T-helper 17 cell (primary cell): ENCODE measurements around the gene SERPINB5. TPM values are rescaled to one million over a fixed set of nuclear protein-coding genes. Genes with fewer than 3 reads are reported as not detected.

Source experiments
- ATAC-seq: fragments of 150-1000 bp; cut with Tn5 transposase; 2 replicates; pipeline ENCODE4 v1.10.0; 2021; ENCODE audit warnings: mild to moderate bottlenecking, moderate library complexity
- DNase-seq, 3 donors: peaks; one replicate each; pipeline versions ENCODE4 v3.0.0 to v3.0.0-alpha.2; 2020 to 2021
- H3K9me3 ChIP-seq: one replicate; pipeline ENCODE4 v1.7.0; 2013; ENCODE audit warnings: low read length, mild to moderate bottlenecking; ENCODE audit not compliant: control insufficient read depth, poor library complexity, severe bottlenecking
- H3K27ac Mint-ChIP-seq: one replicate; pipeline ENCODE4 v1.8.0; 2022; ENCODE audit warnings: mild to moderate bottlenecking, moderate library complexity, mixed read lengths
- H3K27me3 Mint-ChIP-seq: one replicate; pipeline ENCODE4 v1.8.0; 2022; ENCODE audit warnings: mixed read lengths
- H3K36me3 Mint-ChIP-seq: one replicate; pipeline ENCODE4 v1.8.0; 2022; ENCODE audit warnings: low read depth, mixed read lengths
- H3K4me1 Mint-ChIP-seq: one replicate; pipeline ENCODE4 v1.8.0; 2022; ENCODE audit warnings: mild to moderate bottlenecking, mixed read lengths
- H3K4me3 Mint-ChIP-seq: one replicate; pipeline ENCODE4 v1.8.0; 2022; ENCODE audit warnings: mild to moderate bottlenecking, moderate library complexity, mixed read lengths
- total RNA-seq, 4 donors: library from RNA in 2 of 4; stranded (reverse) in 2 of 4; gene quantifications; one replicate each; pipeline ENCODE4 v1.2.3 and lab custom pipeline; 2022 to 2026

The SERPINB5 gene
- total RNA-seq, 2 donors from 2014 or later = not detected

DNA sequence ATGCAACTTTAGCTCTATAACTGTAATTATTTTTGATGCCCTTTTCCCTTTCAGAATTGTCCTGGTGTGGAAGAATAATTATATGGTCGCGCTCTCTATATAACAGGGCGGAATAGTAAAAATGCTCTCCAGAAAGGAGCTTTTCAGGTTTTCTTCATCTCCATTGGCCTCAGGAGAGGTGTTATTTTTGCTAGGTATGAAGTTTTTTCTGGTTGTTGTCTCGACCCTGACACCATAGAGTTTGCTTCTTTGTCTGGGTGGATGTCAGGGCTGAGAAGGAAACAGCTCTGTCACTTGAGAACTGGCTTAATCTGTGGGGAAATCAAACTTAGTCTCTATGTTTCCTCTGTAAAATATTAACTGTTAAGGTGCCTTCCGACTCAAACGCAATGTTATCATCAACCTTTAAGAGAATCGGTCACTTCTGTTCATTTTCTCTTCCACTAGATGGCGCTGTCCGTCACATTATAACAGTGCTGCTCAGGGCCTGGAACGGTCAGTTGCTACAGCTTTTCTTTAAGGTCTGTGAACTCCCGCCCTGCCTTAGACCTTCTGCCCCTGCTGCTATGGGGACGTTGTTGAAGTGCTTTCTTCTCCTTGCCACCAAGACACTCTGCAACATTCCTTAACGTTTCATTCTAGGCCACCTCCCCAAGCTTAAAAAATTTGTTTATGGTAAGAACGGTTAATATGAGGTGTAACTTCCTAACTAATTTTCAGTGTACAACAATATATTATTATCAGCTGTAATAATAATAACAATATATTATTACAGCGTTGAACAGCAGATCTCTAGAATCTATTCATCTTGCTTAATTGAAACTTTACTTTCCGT is 41.6 kb downstream of the SERPINB5 start:
- H3K27ac Mint-ChIP-seq = no peak overlapping the region
- DNase-seq = peak in 1 of 3 donors; percentile 28
- peaks cover 62% of the 10 kb centered on the region for H3K27me3 Mint-ChIP-seq
- peaks cover 6% of the 10 kb centered on the region for H3K4me1 Mint-ChIP-seq
- H3K36me3 Mint-ChIP-seq = peaks cover 4% of the 10 kb centered on the region
- H3K9me3 ChIP-seq = no peaks in the 10 kb centered on the region
- ATAC-seq = peak; percentile 69
- H3K4me3 Mint-ChIP-seq = peak overlapping the region; percentile 63

DNA sequence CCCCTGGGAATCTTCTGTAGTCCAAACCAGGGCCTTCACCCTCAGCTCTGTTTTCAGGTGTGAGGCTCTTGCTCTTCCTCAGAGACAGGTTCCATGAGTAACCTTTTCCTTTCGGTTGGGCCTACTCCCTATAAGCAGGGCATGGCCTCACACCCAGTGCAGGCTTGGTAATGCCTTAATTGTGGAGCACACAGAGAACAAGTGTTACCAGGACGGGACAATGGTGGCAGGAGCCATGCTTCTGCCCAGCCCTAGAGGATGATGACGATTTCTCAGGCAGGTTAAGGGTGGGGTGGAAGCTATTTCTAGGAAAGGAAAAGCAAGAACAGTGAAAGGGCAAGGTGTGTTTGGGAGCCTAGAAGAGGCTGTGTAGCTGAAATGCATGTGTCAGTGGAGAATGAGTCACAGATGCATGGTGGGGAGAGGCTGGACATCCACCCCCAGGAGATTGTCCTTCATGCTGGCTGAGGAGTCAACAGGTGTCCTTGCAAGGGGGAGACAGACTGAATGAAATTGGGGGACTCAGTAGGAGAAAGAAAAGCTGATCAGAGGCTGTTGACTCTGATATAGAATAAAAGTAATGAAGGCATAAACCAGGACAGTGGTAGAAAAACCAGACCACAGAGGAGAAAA is 43.4 kb downstream of the SERPINB5 start:
- no peak for ATAC-seq
- H3K27me3 Mint-ChIP-seq = peaks cover 59% of the 10 kb centered on the region
- no peak overlapping the region for H3K27ac Mint-ChIP-seq
- no peak for DNase-seq
- peaks cover 5% of the 10 kb centered on the region for H3K36me3 Mint-ChIP-seq
- peaks cover 6% of the 10 kb centered on the region for H3K4me1 Mint-ChIP-seq
- H3K9me3 ChIP-seq = no peaks in the 10 kb centered on the region
- no peak overlapping the region for H3K4me3 Mint-ChIP-seq

- H3K9me3 ChIP-seq = no peaks in the 10 kb centered on the region
- peaks cover 55% of the 10 kb centered on the region for H3K27me3 Mint-ChIP-seq
- peaks cover 3% of the 10 kb centered on the region for H3K36me3 Mint-ChIP-seq
- no peak overlapping the region for H3K4me3 Mint-ChIP-seq
- no peak for DNase-seq
- no peak overlapping the region for H3K27ac Mint-ChIP-seq
- ATAC-seq = no peak
- peaks cover under 1% of the 10 kb centered on the region for H3K4me1 Mint-ChIP-seq
Measured at GRCh38 chr18:63523660-63524059, 46.9 kb downstream of the SERPINB5 start.

DNA sequence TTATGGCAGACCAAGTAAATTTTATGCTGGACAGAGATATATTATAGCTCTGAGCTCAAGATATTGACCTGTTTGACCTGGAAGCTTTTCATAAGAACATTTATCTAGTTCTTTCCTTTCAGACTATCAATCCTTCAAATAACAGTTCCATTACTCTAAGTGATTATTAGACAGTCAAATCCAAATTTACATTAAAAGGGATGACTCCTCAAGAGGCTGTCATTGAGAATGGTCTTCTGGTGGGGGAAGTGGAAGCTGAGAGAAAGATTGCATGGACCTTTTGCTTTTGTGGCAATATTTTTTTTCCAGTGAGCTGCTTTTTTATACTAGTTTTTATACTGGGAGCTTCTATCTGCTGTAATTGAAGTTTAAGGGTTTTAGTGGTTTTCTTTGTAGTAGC is 50.5 kb downstream of the SERPINB5 start:
- ATAC-seq (no peak), DNase-seq (no peak)
- Mint-ChIP-seq H3K4me1 (no peaks in the 10 kb centered on the region), H3K4me3 (no peak overlapping the region), H3K27ac (no peak overlapping the region), H3K36me3 (peaks cover 3% of the 10 kb centered on the region), H3K27me3 (peaks cover 38% of the 10 kb centered on the region)
- no peaks in the 10 kb centered on the region for H3K9me3 ChIP-seq

DNA sequence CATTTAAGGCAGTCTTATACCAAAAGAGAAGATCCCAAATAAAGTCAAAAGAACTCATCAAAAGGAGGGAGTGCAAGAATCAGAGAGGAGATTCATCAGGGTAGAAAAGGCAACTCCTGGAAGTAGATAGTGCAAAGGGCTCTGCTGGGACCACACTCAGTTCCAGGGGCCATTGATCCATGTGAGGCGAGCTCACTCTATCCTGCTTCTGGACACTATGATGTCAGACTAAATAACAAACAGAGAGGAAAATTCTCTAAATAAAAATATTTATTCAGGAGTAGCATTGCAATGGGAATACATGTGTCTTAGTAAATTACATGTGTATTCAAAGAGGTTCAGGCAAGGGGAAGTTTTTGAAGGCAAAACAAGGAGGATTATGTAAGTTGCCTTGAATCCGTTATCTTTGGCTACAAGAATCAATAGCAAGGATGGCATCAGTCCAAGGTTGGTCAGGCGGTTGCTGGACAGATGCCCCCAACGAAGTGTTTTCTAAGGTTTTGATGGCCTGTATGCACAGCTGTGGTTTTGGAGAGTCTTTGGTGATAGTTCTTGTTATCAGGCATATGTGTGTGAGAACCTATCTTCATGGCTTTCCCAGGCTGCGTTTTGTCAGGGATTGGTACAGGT is 52.2 kb downstream of the SERPINB5 start:
- Mint-ChIP-seq H3K4me3 (no peak overlapping the region), H3K27me3 (peaks cover 38% of the 10 kb centered on the region), H3K27ac (no peak overlapping the region), H3K4me1 (no peaks in the 10 kb centered on the region), H3K36me3 (no peaks in the 10 kb centered on the region)
- ATAC-seq (no peak), DNase-seq (no peak)
- no peaks in the 10 kb centered on the region for H3K9me3 ChIP-seq

DNA sequence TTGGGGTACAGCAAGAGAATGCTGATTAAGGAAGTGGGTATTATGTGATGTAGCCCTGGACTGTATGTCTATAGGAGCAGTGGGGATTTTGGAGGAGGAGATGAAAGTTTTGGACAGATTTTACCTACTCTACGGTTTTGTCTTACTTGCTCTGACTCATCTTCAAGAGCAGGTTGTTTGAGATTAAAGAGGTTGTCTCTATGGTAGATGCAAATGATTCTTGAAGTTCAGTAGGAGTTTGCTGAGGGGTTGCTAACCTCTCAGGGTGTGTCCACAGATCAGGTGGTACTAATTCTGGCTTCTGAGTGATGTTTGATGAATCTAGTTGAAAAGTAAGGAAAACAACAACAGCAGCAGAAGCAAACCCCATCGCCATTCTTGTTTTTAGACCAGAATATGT is 55.7 kb downstream of the SERPINB5 start:
- Mint-ChIP-seq H3K4me1 (peaks cover 3% of the 10 kb centered on the region), H3K27me3 (peaks cover 42% of the 10 kb centered on the region), H3K36me3 (no peaks in the 10 kb centered on the region), H3K4me3 (no peak overlapping the region), H3K27ac (no peak overlapping the region)
- DNase-seq (no peak), ATAC-seq (no peak)
- H3K9me3 ChIP-seq = no peaks in the 10 kb centered on the region

DNA sequence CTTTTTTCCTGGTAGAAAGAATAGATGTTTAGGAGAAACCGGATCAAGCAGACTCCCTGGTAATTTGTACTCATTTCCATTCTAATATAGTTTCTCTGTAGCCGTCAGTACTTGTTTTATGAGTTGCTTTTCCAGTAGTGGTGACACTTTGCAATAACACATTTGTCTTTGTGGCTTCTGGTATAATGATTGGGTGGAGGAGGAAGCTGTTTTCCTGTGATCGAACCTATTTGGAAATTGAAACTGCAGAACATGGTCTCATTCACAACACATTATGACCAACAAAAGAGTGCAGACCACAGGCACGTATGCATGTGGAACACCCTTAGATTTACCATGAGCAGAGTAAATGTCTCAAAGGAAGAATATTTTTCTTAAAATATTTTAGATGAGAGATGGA is 57.9 kb downstream of the SERPINB5 start:
- H3K27me3 Mint-ChIP-seq = peaks cover 40% of the 10 kb centered on the region
- no peak overlapping the region for H3K4me3 Mint-ChIP-seq
- H3K36me3 Mint-ChIP-seq = no peaks in the 10 kb centered on the region
- H3K4me1 Mint-ChIP-seq = peaks cover 3% of the 10 kb centered on the region
- no peaks in the 10 kb centered on the region for H3K9me3 ChIP-seq
- ATAC-seq (no peak), DNase-seq (no peak)
- H3K27ac Mint-ChIP-seq = no peak overlapping the region

DNA sequence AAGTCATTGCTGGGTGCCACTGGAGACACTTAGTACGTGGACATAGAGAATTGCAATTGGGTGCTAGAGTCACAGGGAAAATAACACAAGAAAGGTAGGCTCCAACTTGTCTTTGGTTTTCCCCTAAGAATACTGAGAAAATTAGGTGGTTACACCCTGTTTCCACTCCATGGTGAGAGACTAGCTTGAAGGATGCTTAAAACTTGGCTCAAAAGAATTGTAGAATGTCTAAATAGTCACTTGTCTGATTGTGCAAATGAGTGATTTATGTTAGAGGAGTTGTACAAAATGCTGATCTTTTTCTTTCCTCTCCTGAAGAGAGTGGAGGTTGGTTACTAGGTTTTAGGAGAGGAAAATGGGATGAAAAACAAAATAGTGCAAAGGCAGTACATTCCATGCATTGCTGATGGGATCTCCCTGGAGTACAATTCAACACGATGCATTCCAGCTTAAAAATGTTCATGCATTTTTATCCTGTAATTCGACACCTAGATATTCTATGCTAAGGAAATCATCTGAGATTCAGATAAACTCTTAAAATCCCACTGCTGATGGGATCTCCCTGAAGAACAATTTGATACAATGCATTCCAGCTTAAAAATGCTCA is 63.2 kb downstream of the SERPINB5 start:
- no peak overlapping the region for H3K27ac Mint-ChIP-seq
- no peak for DNase-seq
- no peaks in the 10 kb centered on the region for H3K9me3 ChIP-seq
- H3K4me3 Mint-ChIP-seq = no peak overlapping the region
- H3K4me1 Mint-ChIP-seq = no peaks in the 10 kb centered on the region
- no peaks in the 10 kb centered on the region for H3K36me3 Mint-ChIP-seq
- ATAC-seq = no peak
- H3K27me3 Mint-ChIP-seq = peaks cover 43% of the 10 kb centered on the region

- H3K4me1 Mint-ChIP-seq = no peaks in the 10 kb centered on the region
- H3K27me3 Mint-ChIP-seq = peaks cover 42% of the 10 kb centered on the region
- no peak for ATAC-seq
- no peaks in the 10 kb centered on the region for H3K9me3 ChIP-seq
- H3K27ac Mint-ChIP-seq = no peak within 1 kb of the TSS
- no peak for DNase-seq
- H3K36me3 Mint-ChIP-seq = no peaks in the 10 kb centered on the region
- no peak within 1 kb of the TSS for H3K4me3 Mint-ChIP-seq
Measured at GRCh38 chr18:63542069-63542468, 65.3 kb downstream of the SERPINB5 start, which contains the start of gene SERPINB12. Gene SERPINB12 (plus strand): TSS chr18:63542369. CDS start chr18:63556160, 13,791 bp downstream.

DNA sequence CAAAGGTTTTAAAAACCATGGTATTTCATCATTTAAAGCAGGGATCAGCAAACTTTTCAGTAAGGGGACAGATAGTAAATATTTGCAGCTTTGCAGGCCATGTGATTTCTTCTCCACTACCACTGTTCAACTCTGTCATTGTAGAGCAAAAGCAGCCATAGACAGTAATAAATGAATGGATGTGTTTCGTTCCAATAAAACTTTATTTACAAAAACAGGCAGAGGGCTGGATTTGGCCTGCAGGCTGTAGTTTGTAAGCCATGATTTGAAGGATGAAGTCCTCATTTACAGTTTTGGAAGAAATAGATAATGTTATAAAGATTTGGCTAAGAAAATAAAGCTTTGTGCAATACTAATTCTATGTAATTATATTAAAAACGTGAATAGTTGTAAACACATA is 67.3 kb downstream of the SERPINB5 start:
- H3K4me3 Mint-ChIP-seq = no peak overlapping the region
- DNase-seq = no peak
- ATAC-seq = no peak
- no peaks in the 10 kb centered on the region for H3K4me1 Mint-ChIP-seq
- H3K27ac Mint-ChIP-seq = no peak overlapping the region
- H3K9me3 ChIP-seq = no peaks in the 10 kb centered on the region
- H3K27me3 Mint-ChIP-seq = peaks cover 45% of the 10 kb centered on the region
- no peaks in the 10 kb centered on the region for H3K36me3 Mint-ChIP-seq

DNA sequence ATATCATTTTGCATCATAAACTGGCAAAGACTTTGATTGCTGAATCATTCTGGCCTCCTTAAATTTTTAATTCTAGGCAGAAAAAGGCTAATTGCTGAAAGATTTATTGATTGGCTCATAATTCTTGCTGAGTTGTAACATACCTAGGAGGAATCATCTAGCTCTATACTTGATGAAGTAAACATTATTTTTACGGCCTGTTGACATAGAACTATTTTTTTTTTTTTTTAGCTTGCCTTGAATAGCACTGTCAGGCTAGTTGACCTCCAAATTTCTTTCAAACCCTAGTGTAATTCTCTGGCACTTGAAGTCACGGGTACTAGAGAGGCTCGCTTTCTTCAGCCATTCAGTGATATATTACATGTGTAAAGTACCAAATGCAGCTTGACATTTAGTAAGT is 68.2 kb downstream of the SERPINB5 start:
- Mint-ChIP-seq H3K36me3 (no peaks in the 10 kb centered on the region), H3K4me1 (no peaks in the 10 kb centered on the region), H3K27ac (no peak overlapping the region), H3K4me3 (no peak overlapping the region), H3K27me3 (peaks cover 40% of the 10 kb centered on the region)
- no peaks in the 10 kb centered on the region for H3K9me3 ChIP-seq
- DNase-seq (no peak), ATAC-seq (no peak)

DNA sequence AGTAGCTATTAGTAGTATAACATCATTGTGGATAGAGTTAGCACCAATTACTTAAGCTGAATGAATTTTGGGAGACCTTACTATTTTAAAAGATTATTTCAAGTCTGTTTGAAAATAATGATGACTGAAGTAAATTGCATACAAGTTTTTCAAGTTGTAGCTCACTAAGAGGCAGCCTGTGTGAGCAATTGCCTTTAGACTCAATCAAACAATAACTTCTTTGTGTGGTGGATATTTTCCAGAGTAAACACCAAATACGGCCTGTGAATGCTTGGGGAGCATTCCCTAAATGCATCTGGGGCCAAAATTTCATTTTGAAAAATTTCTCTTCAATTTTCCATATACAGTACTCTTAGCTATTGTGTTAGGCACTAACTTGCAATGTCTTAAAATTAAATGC is 73.3 kb downstream of the SERPINB5 start:
- H3K36me3 Mint-ChIP-seq = no peaks in the 10 kb centered on the region
- H3K27ac Mint-ChIP-seq = no peak overlapping the region
- DNase-seq (no peak), ATAC-seq (no peak)
- H3K4me3 Mint-ChIP-seq = no peak overlapping the region
- H3K27me3 Mint-ChIP-seq = peaks cover 24% of the 10 kb centered on the region
- no peaks in the 10 kb centered on the region for H3K4me1 Mint-ChIP-seq
- no peaks in the 10 kb centered on the region for H3K9me3 ChIP-seq

GRCh38 chr18:63551769-63552168 is 75.0 kb downstream of the SERPINB5 start:
- Mint-ChIP-seq H3K4me1 (no peaks in the 10 kb centered on the region), H3K4me3 (no peak overlapping the region), H3K27ac (no peak overlapping the region), H3K36me3 (no peaks in the 10 kb centered on the region), H3K27me3 (peaks cover 22% of the 10 kb centered on the region)
- no peak for DNase-seq
- no peaks in the 10 kb centered on the region for H3K9me3 ChIP-seq
- ATAC-seq = no peak
